Gastrocnemius medialis (tissue), 4 donors: Measurements from ENCODE around the gene CHM.

Experiments
- POLR2A ChIP-seq, 2 donors: fragments of 450-650 bp; IDR thresholded peaks; one replicate each; pipeline ENCODE4 v1.6.1; 2017; ENCODE audit warnings: antibody characterized with exemption in 2 of 2, mild to moderate bottlenecking in 2 of 2, moderate library complexity in 2 of 2
- TF ChIP-seq, protein P1 (sequence below), 5 experiments: fragments of 450-650 bp in 3 of 5; fragments of 200-600 bp in 2 of 5; sonication (generic) in 2 of 5; IDR thresholded peaks in 4 of 5; conservative IDR thresholded peaks in 1 of 5; 1 replicate in 4 of 5; 2 replicates in 1 of 5; pipeline ENCODE4 v1.5.1; 2016 to 2019; ENCODE audit warnings: antibody characterized with exemption in 5 of 5, mild to moderate bottlenecking in 3 of 5, moderate library complexity in 3 of 5

DNA sequence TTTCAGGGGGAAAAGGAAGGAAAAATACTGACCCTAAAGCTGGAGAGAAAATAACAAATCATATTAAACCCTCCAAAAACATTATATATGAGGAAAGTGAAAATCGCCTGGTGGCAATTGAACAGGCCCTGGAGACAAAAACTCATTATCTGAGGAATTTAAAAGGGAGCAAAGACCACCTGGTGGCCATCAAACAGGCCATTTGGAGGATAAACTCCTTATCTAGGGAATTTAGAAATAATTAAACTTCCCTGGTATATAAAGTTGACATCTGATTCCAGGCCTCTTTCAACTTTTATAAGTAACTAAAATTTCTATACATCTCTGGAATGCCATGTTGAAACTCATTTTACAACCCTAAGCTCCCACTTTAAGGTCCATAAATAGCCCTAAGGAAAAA lies 35.2 kb downstream of the CHM start:
- TF ChIP-seq, protein P1, sequence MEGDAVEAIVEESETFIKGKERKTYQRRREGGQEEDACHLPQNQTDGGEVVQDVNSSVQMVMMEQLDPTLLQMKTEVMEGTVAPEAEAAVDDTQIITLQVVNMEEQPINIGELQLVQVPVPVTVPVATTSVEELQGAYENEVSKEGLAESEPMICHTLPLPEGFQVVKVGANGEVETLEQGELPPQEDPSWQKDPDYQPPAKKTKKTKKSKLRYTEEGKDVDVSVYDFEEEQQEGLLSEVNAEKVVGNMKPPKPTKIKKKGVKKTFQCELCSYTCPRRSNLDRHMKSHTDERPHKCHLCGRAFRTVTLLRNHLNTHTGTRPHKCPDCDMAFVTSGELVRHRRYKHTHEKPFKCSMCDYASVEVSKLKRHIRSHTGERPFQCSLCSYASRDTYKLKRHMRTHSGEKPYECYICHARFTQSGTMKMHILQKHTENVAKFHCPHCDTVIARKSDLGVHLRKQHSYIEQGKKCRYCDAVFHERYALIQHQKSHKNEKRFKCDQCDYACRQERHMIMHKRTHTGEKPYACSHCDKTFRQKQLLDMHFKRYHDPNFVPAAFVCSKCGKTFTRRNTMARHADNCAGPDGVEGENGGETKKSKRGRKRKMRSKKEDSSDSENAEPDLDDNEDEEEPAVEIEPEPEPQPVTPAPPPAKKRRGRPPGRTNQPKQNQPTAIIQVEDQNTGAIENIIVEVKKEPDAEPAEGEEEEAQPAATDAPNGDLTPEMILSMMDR (IDR thresholded peaks at IDR 0.05 in 4 of 5, conservative IDR thresholded peaks at IDR 0.05 in 1 of 5) = no peak
- no peak for TF ChIP-seq POLR2A (IDR thresholded peaks at IDR 0.05)
